Prostate gland (tissue), 2 donors: ENCODE measurements around the gene AFM.

Source experiments
- CTCF ChIP-seq, 4 experiments: fragments of 200-600 bp in 2 of 4; fragments of 450-650 bp in 2 of 4; sonication (generic) in 2 of 4; IDR thresholded peaks; 1 replicate in 3 of 4; 2 replicates in 1 of 4; pipeline ENCODE4 v1.5.1; 2016 to 2019; ENCODE audit warnings: antibody characterized with exemption in 4 of 4, mild to moderate bottlenecking in 2 of 4, moderate library complexity in 2 of 4
- POLR2A ChIP-seq: fragments of 450-650 bp; IDR thresholded peaks from one replicate; pipeline ENCODE4 v1.6.1; 2016; ENCODE audit warnings: antibody characterized with exemption, mild to moderate bottlenecking

- TF ChIP-seq POLR2A (no peak), CTCF (IDR thresholded peaks at IDR 0.05) (no peak)
These were observed 41.6 kb downstream of the AFM start for GRCh38 chr4:73523126-73523525.
